ENCODE results near the gene ARHGAP26.
A peak's percentile ranks its signal among the peaks of the same experiment; 100 is the strongest.

ARHGAP26 gene

DNA sequence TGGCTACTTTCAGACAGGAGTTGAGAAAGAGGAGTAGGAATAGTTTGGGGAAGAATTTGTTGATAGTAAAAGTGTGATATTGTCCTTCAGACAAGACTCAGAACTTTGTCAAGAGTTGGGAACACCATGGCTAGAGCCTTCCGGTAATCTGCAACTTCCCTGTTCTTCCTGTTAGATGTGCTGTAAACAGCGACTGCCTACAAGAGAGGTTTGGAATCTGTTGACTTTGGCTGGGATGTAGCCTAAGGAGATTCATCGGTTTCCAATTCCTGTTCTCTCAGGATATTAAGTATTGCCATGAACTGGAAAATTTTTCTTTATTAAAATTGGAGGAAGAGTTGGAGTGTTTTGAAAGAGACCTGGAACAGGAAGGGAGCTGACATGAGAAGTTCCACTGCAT is 43.9 kb downstream of the ARHGAP26 start:
- DNase-seq, result no peak

DNA sequence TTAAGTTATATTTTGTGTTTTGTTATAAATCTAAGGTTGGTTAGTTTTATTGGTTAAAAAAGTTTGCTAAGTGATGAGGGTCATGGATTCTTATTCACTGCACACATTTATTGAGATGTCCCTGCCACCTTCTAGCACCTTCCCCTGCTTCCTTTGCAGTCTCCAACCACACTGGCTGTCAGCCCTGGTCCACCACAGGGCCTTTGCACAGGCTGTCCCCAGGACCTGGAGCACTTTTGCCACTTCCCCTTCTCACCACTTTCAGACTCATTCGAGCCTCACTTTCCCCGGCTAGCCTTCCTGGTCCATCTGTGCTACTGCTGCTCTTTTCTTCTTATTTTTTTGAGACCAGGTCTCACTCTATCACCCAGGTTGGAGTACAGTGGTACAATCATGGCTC is 45.3 kb downstream of the ARHGAP26 start:
- DNase-seq, result no peak

DNA sequence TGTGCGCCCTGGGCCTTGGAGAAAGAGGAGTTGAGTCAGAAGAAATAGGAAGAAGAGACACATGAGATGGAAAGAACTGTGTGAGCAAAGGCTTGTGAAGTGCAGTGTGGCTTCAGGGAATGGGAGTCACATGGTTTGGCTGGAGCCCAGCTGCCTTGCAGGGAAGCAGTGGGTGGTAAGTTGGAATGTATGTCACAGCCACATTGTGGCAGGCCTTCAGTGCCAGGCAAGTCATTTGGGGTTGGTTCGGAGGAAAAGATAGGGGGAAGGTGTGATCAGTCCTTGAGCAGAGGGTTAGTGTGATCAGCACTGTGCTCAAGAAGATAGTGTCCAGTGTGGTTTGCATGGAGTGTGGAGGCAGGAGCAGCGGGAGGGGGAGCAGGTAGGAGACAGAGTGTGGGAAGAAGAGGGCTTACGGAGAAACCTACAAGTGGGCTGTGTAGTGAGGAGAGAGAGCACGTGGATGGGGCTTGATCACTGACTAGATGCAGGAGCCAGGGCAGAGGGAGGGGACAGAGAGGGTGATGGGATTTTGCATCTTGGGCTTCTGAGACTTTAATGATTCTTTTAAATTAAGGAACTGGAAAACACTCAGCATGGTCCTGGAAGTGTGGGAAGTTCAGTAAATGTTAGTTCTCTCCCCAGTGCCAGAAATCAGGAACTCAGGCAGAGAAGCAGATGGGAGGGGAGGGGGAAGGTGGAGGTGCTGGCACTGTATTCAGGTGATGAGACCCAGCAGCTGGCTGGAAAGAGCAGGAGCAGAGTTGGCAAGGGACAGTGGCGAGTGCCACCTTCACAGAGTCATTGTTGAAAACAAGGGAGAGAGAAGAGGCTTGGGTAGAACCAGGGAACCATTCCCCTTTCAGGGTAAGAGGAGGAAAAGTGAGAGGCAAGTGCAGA is 46.6 kb downstream of the ARHGAP26 start:
- DNase-seq, result no peak

DNA sequence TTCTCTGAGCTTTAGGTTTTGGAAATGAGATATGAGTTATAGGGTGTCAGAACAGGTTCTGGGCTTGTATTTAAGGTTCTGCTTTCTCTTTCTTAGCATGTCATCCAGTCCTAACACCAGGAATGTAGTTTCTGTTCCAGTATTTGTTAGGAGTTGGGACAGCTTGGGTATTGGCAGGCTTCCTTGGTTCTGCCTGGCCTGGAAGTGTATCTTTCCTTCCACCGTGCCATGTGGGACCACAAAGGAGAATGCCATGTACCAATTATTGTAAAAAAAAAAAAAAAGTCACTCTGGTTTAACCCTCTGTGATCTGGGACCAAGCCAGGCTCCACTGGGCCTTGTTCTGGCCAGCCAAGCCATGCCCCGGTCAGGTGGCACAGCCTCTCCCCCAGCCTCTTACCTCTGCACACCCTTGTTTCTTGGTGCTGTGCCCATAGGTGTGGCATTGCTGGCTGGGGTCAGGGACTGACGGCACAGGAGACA is 47.8 kb downstream of the ARHGAP26 start:
- no peak for DNase-seq

DNA sequence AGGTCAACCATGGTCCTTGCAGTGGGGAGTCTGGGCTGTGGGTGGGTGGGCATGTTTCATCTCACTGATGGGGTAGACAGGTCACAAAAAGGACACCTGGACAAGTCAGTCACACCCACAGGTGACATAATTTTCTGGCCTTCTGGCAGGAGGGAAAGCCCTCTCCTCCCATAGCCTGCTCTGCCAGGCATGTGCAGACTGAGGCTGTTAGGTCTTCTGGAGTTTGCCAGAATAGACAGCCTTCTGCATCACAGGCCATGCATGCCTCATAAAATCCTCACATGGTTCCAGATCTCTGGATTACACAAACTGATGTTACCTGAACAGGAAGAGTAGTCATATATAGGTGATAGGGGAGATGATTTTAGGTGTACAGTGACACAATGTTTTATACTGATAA is 49.1 kb downstream of the ARHGAP26 start:
- no peak for DNase-seq

GRCh38 chr5:142819825-142820224 is 49.6 kb downstream of the ARHGAP26 start:
- DNase-seq, result no peak

- no peak for DNase-seq
These were observed 50.3 kb downstream of the ARHGAP26 start for GRCh38 chr5:142820447-142820846.

DNA sequence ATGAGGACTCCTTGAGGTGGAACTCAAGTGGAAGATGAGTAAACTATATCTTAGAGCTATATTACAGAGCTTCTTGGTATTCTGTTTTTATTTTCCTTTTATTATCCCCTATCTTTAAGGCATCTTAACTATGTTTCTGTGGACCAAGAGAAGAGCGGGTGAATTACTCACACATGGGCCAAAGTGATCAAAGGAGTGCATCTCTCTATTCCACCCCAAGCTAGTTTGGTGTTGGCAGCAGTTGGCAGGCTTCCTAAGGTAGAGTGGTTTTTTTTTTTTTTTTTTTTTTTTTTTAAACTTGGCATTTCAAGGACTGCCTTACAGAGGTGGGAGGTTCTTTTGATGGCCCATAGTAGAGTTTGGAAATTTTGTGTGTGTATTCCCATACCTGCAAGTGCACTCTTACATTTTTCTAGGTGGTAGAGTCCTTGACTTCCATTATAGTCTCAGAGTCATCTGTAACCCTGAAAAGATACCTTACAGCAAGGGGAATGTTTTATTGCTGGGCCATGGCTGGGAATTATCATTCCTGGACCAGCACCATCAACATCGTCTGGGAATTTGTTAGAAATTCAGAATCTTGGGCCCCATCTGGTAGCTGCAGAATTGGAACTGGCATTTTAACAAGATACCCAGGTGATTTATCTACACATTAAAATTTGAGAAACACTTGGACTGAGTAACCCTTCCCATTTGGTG is 51.0 kb downstream of the ARHGAP26 start:
- no peak for DNase-seq

DNA sequence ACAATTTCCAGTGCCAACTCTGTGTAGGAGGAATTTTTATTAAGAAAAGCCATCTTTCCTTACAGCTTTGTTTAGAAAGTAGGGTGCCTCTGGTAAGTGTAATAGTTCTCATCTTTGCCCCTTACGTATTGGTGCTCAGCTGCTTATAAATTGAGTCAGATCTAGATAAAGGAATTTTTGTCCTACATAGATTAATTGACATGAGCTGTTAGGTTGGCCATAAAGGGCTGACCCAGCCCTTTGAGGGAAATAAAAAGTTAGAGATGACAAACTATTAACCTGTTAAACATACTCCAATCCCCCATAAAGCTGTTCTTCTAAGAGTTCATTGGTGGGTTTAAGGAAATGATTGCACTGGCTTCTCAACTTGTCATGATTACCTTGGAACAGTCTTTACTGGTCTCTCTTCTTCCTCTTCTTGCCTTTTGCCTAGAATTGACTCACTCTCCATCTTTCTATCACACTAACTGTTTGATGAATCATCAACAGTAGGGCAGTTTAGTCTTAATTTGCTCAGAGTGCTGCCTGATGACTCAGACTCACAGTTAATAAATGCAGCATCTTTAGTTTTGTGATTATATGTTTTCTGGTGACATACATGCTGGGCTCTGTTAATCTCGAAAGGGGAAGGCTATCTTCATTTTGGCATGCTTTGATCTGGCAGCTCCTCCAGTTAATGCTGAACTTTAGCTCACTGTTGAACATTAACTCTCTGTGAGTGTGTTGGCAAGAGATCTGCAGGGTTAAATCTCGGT is 51.7 kb downstream of the ARHGAP26 start:
- DNase-seq, result no peak

- DNase-seq, result no peak
These were observed 52.9 kb downstream of the ARHGAP26 start for GRCh38 chr5:142823126-142823525.

- no peak for DNase-seq
These were observed 53.6 kb downstream of the ARHGAP26 start for GRCh38 chr5:142823806-142824205.

DNA sequence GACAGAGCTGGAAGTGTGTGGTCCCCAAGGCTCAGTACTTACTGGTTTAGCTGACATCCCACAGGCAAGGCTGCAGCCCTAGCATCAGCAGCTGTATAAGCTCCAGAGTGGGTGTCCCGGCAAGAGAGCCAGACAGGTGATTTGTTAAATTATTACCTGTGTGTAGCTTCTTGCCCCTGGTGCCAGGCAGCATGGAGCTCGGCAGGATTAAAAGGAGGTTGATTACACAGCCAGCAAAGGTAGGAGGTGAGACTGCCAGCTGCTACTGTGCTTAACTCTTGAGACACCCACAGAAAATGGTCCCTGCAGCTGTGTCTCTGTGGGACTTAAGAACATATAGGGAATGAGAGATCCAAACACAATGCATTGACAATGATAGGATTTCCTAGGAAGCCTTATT is 54.2 kb downstream of the ARHGAP26 start:
- no peak for DNase-seq

GRCh38 chr5:142825378-142826089 is 55.4 kb downstream of the ARHGAP26 start:
- no peak for DNase-seq

DNA sequence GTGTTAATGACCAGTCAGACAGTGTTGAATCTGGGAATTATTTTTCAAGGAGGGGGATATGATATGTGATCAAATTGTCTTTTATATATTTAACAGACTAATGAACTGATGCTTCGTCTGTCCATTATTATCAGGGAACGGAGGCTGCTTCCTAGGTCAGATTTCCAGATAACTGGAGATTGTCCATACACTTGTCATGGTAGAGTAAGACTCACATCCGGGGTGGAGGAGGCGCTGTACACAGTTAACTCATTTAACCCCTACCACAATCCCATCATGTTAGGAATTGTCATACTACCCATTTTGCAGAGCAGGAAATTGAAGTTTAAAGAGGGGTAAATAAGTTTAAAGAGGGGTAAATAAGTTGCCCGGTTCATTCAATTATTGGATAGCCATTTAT is 55.9 kb downstream of the ARHGAP26 start:
- no peak for DNase-seq

GRCh38 chr5:142826741-142827492 is 56.7 kb downstream of the ARHGAP26 start:
- peak; percentile 64 for DNase-seq

- DNase-seq, result no peak
These were observed 57.9 kb downstream of the ARHGAP26 start for GRCh38 chr5:142827934-142828576.

GRCh38 chr5:142828797-142829535 is 58.8 kb downstream of the ARHGAP26 start:
- no peak for DNase-seq

GRCh38 chr5:142829801-142830220 is 59.6 kb downstream of the ARHGAP26 start:
- no peak for DNase-seq

DNA sequence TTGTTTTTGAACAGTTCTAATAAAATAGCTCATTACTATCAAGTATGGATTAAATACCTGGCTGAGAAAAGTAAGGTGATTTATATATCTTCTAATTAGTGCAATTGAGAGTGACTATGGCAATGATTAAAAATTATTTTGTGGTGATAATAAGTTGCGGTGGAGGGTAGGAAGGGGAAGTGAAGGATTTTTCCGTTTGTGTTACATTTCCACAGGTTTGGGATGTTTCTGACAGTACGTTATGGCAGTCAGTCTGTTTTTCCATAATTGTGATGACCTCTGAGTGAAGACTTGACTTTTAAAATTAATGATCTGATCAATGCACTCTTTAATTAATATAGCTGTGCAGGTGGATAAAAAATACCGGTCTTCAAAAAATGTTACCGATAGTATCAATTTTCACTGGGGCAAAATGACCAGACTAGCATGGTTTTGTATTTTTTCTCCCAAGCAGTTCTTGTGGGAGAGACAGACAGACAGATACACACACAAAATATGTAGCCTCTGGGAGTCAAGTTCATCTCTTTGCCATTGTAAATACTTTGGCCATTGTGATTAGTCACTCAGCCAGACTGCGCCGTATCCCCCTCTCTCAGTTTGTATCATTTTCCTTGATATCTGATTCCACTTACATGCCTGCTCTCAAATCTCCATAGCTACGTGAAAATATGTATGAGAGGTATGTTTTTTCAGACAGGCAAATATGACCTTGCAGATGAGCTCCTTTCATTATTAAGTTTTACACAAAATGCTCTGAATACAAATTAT is 60.2 kb downstream of the ARHGAP26 start:
- DNase-seq, result no peak

GRCh38 chr5:142831009-142831383 is 60.8 kb downstream of the ARHGAP26 start:
- no peak for DNase-seq

Measured in activated CD8-positive, alpha-beta memory T cell treated with anti-CD3 and anti-CD28 coated beads, Interleukin-2, amount 50 U/mL, for 48 hours (primary cell).